ENCODE measurements around the gene HABP2. TPM values are rescaled to one million over a fixed set of nuclear protein-coding genes. Genes with fewer than 3 reads are reported as not detected.

HABP2 gene
- total RNA-seq, 6 experiments from 2014 or later = 162 to 705 (median 372) TPM

- no peak overlapping the region for H3K27ac ChIP-seq
- H3K27me3 ChIP-seq = no peaks in the 10 kb centered on the region
- DNase-seq = no peak
- intact Hi-C loops (cut with DNase I) = no loop called here
- TF ChIP-seq POLR2A (IDR thresholded peaks at IDR 0.05) = no peak
- TF ChIP-seq, protein P1, sequence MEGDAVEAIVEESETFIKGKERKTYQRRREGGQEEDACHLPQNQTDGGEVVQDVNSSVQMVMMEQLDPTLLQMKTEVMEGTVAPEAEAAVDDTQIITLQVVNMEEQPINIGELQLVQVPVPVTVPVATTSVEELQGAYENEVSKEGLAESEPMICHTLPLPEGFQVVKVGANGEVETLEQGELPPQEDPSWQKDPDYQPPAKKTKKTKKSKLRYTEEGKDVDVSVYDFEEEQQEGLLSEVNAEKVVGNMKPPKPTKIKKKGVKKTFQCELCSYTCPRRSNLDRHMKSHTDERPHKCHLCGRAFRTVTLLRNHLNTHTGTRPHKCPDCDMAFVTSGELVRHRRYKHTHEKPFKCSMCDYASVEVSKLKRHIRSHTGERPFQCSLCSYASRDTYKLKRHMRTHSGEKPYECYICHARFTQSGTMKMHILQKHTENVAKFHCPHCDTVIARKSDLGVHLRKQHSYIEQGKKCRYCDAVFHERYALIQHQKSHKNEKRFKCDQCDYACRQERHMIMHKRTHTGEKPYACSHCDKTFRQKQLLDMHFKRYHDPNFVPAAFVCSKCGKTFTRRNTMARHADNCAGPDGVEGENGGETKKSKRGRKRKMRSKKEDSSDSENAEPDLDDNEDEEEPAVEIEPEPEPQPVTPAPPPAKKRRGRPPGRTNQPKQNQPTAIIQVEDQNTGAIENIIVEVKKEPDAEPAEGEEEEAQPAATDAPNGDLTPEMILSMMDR (IDR thresholded peaks at IDR 0.05) = no peak
- H3K4me1 ChIP-seq = no peaks in the 10 kb centered on the region
- H3K4me3 ChIP-seq = no peak overlapping the region
- no peak for ATAC-seq
- no peaks in the 10 kb centered on the region for H3K36me3 ChIP-seq
- H3K9me3 ChIP-seq = no peaks in the 10 kb centered on the region
- whole genome bisulfite sequencing (ENCODE audit: insufficient coverage, low coverage, low lambda C conversion rate, missing lambda C conversion rate) = 69% methylated on average over 2 of the region's 2 CpGs
These were observed 32.6 kb upstream of the HABP2 start for GRCh38 chr10:113520261-113520660.

- Histone ChIP-seq H3K36me3 (no peaks in the 10 kb centered on the region), H3K27ac (no peak overlapping the region), H3K4me1 (no peaks in the 10 kb centered on the region), H3K4me3 (no peak overlapping the region), H3K9me3 (no peaks in the 10 kb centered on the region), H3K27me3 (no peaks in the 10 kb centered on the region)
- ATAC-seq = peak; percentile 83 to 90 (median 86)
- intact Hi-C loops (cut with DNase I) = no loop called here
- TF ChIP-seq, protein P1 (IDR thresholded peaks at IDR 0.05) = peak; percentile 96 to 99 (median 98)
- no peak for TF ChIP-seq POLR2A (IDR thresholded peaks at IDR 0.05)
- 41% methylated on average over 5 of the region's 8 CpGs for WGBS (ENCODE audit: insufficient coverage, low coverage, low lambda C conversion rate, missing lambda C conversion rate)
- DNase-seq = peak in 2 of 3 donors; percentile 59 to 75
These were observed 32.0 kb upstream of the HABP2 start for GRCh38 chr10:113520690-113521474.

- DNase-seq (no peak), ATAC-seq (no peak)
- no peaks in the 10 kb centered on the region for H3K4me1 ChIP-seq
- no peak overlapping the region for H3K4me3 ChIP-seq
- intact Hi-C loops (cut with DNase I) = no loop called here
- no peaks in the 10 kb centered on the region for H3K36me3 ChIP-seq
- no peaks in the 10 kb centered on the region for H3K9me3 ChIP-seq
- 43% methylated on average over 2 of the region's 2 CpGs for whole genome bisulfite sequencing (ENCODE audit: insufficient coverage, low coverage, low lambda C conversion rate, missing lambda C conversion rate)
- no peak overlapping the region for H3K27ac ChIP-seq
- H3K27me3 ChIP-seq = no peaks in the 10 kb centered on the region
- no peak for TF ChIP-seq POLR2A (IDR thresholded peaks at IDR 0.05)
- TF ChIP-seq, protein P1 (IDR thresholded peaks at IDR 0.05) = no peak
These were observed 31.4 kb upstream of the HABP2 start for GRCh38 chr10:113521475-113521795.

GRCh38 chr10:113522460-113522859, 30.4 kb upstream of the HABP2 start:
- 93% methylated on average over 4 of the region's 4 CpGs for WGBS (ENCODE audit: insufficient coverage, low coverage, low lambda C conversion rate, missing lambda C conversion rate)
- intact Hi-C loops (cut with DNase I) = no loop called here
- DNase-seq (no peak), ATAC-seq (no peak)
- Histone ChIP-seq H3K9me3 (no peaks in the 10 kb centered on the region), H3K27ac (no peak overlapping the region), H3K4me1 (no peaks in the 10 kb centered on the region), H3K27me3 (no peaks in the 10 kb centered on the region), H3K4me3 (no peak overlapping the region), H3K36me3 (no peaks in the 10 kb centered on the region)
- no peak for TF ChIP-seq POLR2A (IDR thresholded peaks at IDR 0.05)
- TF ChIP-seq, protein P1 (IDR thresholded peaks at IDR 0.05) = no peak
